H1 (cell line): ENCODE results near the gene STX4. TPM values are rescaled to one million over a fixed set of nuclear protein-coding genes. Genes with fewer than 3 reads are reported as not detected.

ENCODE experiments used
- CTCF ChIA-PET: fragments of 300-600 bp; sonication (Branson Sonifier 250); formaldehyde crosslinking; loops from one replicate; lab custom pipeline; 2021; ENCODE audit not compliant: partially characterized antibody; lab: Charles Lee
- POLR2A ChIA-PET: fragments of 300-600 bp; sonication (Branson Sonifier 250); formaldehyde crosslinking; loops from one replicate; lab custom pipeline; 2021; ENCODE audit warnings: inconsistent platforms; ENCODE audit not compliant: partially characterized antibody; lab: Charles Lee
- DNase-seq, 2 experiments: peaks; one replicate each; pipeline versions ENCODE4 v3.0.0 to v3.0.0-alpha.2; 2010 to 2022; ENCODE audit warnings: low spot score in 2 of 2, low read depth in 1 of 2, mixed read lengths in 1 of 2
- FAIRE-seq: peaks from 2 replicates; lab custom pipeline; 2011; peaks lifted over from hg19 to GRCh38; lab: Jason Lieb, UNC
- H2AFZ ChIP-seq: 2 replicates; pipeline ENCODE4 v1.8.1; 2012; ENCODE audit warnings: low read length, inconsistent platforms
- H2AK5ac ChIP-seq: 2 replicates; pipeline ENCODE4 v1.6.1; 2013; ENCODE audit warnings: low read depth, low read length
- H2BK120ac ChIP-seq: replicated peaks from 2 replicates; pipeline ENCODE3; 2013; ENCODE audit warnings: low read depth, low read length, inconsistent platforms
- H2BK12ac ChIP-seq: 2 replicates; pipeline ENCODE4 v1.6.1; 2013; ENCODE audit warnings: low read depth, low read length
- H2BK15ac ChIP-seq: 2 replicates; pipeline ENCODE4 v1.6.1; 2013; ENCODE audit warnings: low read length
- H2BK20ac ChIP-seq: 2 replicates; pipeline ENCODE4 v1.6.1; 2013; ENCODE audit warnings: low read length
- H2BK5ac ChIP-seq: 2 replicates; pipeline ENCODE4 v1.6.1; 2013; ENCODE audit warnings: low read depth, low read length
- H3K14ac ChIP-seq: 2 replicates; pipeline ENCODE4 v1.6.1; 2013; ENCODE audit warnings: inconsistent platforms; ENCODE audit not compliant: insufficient read length
- H3K18ac ChIP-seq: 2 replicates; pipeline ENCODE4 v1.6.1; 2013; ENCODE audit warnings: low read length; ENCODE audit errors: extremely low read depth
- H3K23ac ChIP-seq: 2 replicates; pipeline ENCODE4 v1.6.1; 2013; ENCODE audit warnings: inconsistent platforms; ENCODE audit not compliant: insufficient read length
- H3K23me2 ChIP-seq: 2 replicates; pipeline ENCODE4 v1.6.1; 2013; ENCODE audit warnings: low read depth, low read length
- H3K27ac ChIP-seq: 2 replicates; pipeline ENCODE4 v1.6.1; 2011; ENCODE audit warnings: low read depth, low read length, inconsistent platforms
- H3K27me3 ChIP-seq, 4 experiments: replicated peaks in 1 of 4; 1 replicate in 1 of 4; 2 replicates in 3 of 4; pipeline versions ENCODE4 v1.6.1 to v1.8.1; 2011 to 2013; ENCODE audit warnings: low read length in 3 of 4, mild to moderate bottlenecking in 3 of 4, inconsistent platforms in 2 of 4, mixed read lengths in 2 of 4, moderate library complexity in 1 of 4; ENCODE audit not compliant: control insufficient read depth in 3 of 4, insufficient read depth in 3 of 4; ENCODE audit errors: extremely low read depth in 1 of 4
- H3K36me3 ChIP-seq, 4 experiments: 2 replicates each; pipeline versions ENCODE4 v1.6.1 to v1.8.1; 2011 to 2013; ENCODE audit warnings: mild to moderate bottlenecking in 4 of 4, low read length in 3 of 4, moderate library complexity in 2 of 4, control low read depth in 1 of 4, inconsistent platforms in 1 of 4; ENCODE audit not compliant: insufficient read depth in 4 of 4, control insufficient read depth in 2 of 4
- H3K4ac ChIP-seq: replicated peaks from 2 replicates; pipeline ENCODE3; 2013; ENCODE audit warnings: low read length, low read depth, mixed read lengths, inconsistent platforms; ENCODE audit not compliant: insufficient read length
- H3K4me1 ChIP-seq, 4 experiments: replicated peaks in 1 of 4; 1 replicate in 1 of 4; 2 replicates in 3 of 4; pipeline versions ENCODE4 v1.6.1 to v1.8.1; 2011 to 2013; ENCODE audit warnings: low read length in 3 of 4, inconsistent platforms in 2 of 4, mixed read lengths in 1 of 4; ENCODE audit not compliant: insufficient read depth in 4 of 4, control insufficient read depth in 3 of 4
- H3K4me2 ChIP-seq, 2 experiments: 2 replicates each; pipeline versions ENCODE4 v1.6.1 to v1.8.1; 2011 to 2013; ENCODE audit warnings: low read depth in 2 of 2, low read length in 2 of 2, control low read depth in 1 of 2, inconsistent platforms in 1 of 2, mild to moderate bottlenecking in 1 of 2; ENCODE audit not compliant: insufficient read depth in 1 of 2
- H3K4me3 ChIP-seq, 4 experiments: fragments of 200-600, 300-600 bp in 1 of 4; sonication (generic), shearing (Covaris generic), sonication (Bioruptor Twin) in 1 of 4; 2 replicates each; pipeline versions ENCODE4 v1.5.1 to v1.8.1; 2011 to 2016; ENCODE audit warnings: low read length in 4 of 4, low read depth in 3 of 4, control low read depth in 2 of 4, inconsistent platforms in 2 of 4, mild to moderate bottlenecking in 2 of 4, mixed read lengths in 1 of 4, moderate library complexity in 1 of 4; ENCODE audit not compliant: insufficient read depth in 2 of 4; ENCODE audit errors: extremely low read depth in 1 of 4
- H3K56ac ChIP-seq: replicated peaks from 2 replicates; pipeline ENCODE3; 2013; ENCODE audit warnings: low read depth, mild to moderate bottlenecking, mixed read lengths, low read length, inconsistent platforms; ENCODE audit not compliant: insufficient read length
- H3K79me1 ChIP-seq: 2 replicates; pipeline ENCODE4 v1.6.1; 2013; ENCODE audit warnings: low read depth, low read length, control low read depth
- H3K79me2 ChIP-seq, 2 experiments: 2 replicates each; pipeline versions ENCODE4 v1.6.1 to v1.8.1; 2012 to 2013; ENCODE audit warnings: low read length in 2 of 2, mild to moderate bottlenecking in 2 of 2, inconsistent platforms in 1 of 2; ENCODE audit not compliant: insufficient read depth in 2 of 2, control insufficient read depth in 1 of 2
- H3K9ac ChIP-seq, 4 experiments: replicated peaks in 1 of 4; 1 replicate in 1 of 4; 2 replicates in 3 of 4; pipeline versions ENCODE4 v1.6.1 to v1.8.1; 2011 to 2013; ENCODE audit warnings: low read depth in 3 of 4, low read length in 3 of 4, control low read depth in 2 of 4, mild to moderate bottlenecking in 2 of 4, moderate library complexity in 2 of 4, inconsistent platforms in 1 of 4; ENCODE audit errors: extremely low read depth in 1 of 4
- H3K9me3 ChIP-seq, 2 experiments: 2 replicates each; pipeline versions ENCODE4 v1.6.1 to v1.8.1; 2012 to 2013; ENCODE audit warnings: mild to moderate bottlenecking in 2 of 2, moderate library complexity in 2 of 2, control low read depth in 1 of 2, inconsistent platforms in 1 of 2, low read depth in 1 of 2, low read length in 1 of 2, mixed read lengths in 1 of 2; ENCODE audit not compliant: insufficient read depth in 2 of 2
- H4K20me1 ChIP-seq, 2 experiments: replicated peaks in 1 of 2; 2 replicates each; pipeline versions ENCODE3 to v1.8.1; 2011 to 2013; ENCODE audit warnings: inconsistent platforms in 2 of 2, low read length in 2 of 2, mild to moderate bottlenecking in 1 of 2; ENCODE audit not compliant: insufficient read depth in 2 of 2, control insufficient read depth in 1 of 2
- H4K5ac ChIP-seq: 2 replicates; pipeline ENCODE4 v1.6.1; 2013; ENCODE audit warnings: low read length, low read depth, mixed read lengths, inconsistent platforms; ENCODE audit not compliant: insufficient read length
- H4K8ac ChIP-seq: 2 replicates; pipeline ENCODE4 v1.8.0; 2013; ENCODE audit warnings: mild to moderate bottlenecking, moderate library complexity, low read length, inconsistent platforms; ENCODE audit not compliant: insufficient read depth; ENCODE audit errors: extremely low read depth
- H4K91ac ChIP-seq: replicated peaks from 2 replicates; pipeline ENCODE3; 2013; ENCODE audit warnings: low read length, mixed read lengths, inconsistent platforms; ENCODE audit not compliant: insufficient read length
- BCL11A ChIP-seq, 2 experiments: IDR thresholded peaks; one replicate each; pipeline ENCODE4 v1.6.1; 2011; ENCODE audit warnings: low read depth in 2 of 2, low read length in 2 of 2, mild to moderate bottlenecking in 2 of 2
- CREB1 ChIP-seq: IDR thresholded peaks from 2 replicates; pipeline ENCODE4 v1.6.1; 2012; ENCODE audit warnings: inconsistent platforms
- CTCF ChIP-seq, 3 experiments: IDR thresholded peaks; 1 replicate in 2 of 3; 2 replicates in 1 of 3; pipeline versions ENCODE4 v1.5.1 to v1.6.1; 2011; ENCODE audit warnings: low read length in 3 of 3, mild to moderate bottlenecking in 3 of 3, inconsistent platforms in 2 of 3, low read depth in 1 of 3, moderate library complexity in 1 of 3; ENCODE audit not compliant: insufficient read depth in 1 of 3; ENCODE audit errors: control extremely low read depth in 1 of 3
- KDM4A ChIP-seq: IDR thresholded peaks from one replicate; pipeline ENCODE4 v1.7.1; 2012; ENCODE audit warnings: low read depth, mild to moderate bottlenecking, moderate library complexity, low read length, inconsistent platforms; ENCODE audit not compliant: severe bottlenecking
- POLR2AphosphoS5 ChIP-seq: IDR thresholded peaks from 2 replicates; pipeline ENCODE4 v1.6.1; 2011; ENCODE audit warnings: low read depth, low read length
- POU5F1 ChIP-seq: IDR thresholded peaks from 2 replicates; pipeline ENCODE4 v1.6.1; 2011; ENCODE audit warnings: low read depth, mild to moderate bottlenecking, low read length, moderate library complexity
- RBBP5 ChIP-seq: IDR thresholded peaks from 2 replicates; pipeline ENCODE4 v1.7.1; 2012; ENCODE audit warnings: low read depth, mild to moderate bottlenecking, inconsistent platforms, low read length, moderate library complexity, borderline replicate concordance
- SUZ12 ChIP-seq: fragments of 200-600 bp; sonication (generic); IDR thresholded peaks from 2 replicates; pipeline ENCODE4 v1.6.1; 2012; ENCODE audit warnings: mild to moderate bottlenecking, inconsistent platforms, low read length, moderate library complexity, mixed read lengths
- USF2 ChIP-seq: IDR thresholded peaks from 2 replicates; pipeline ENCODE4 v1.6.1; 2011; ENCODE audit warnings: low read length, improper control_type of control experiment
- WGBS, 2 experiments: shearing (Covaris generic) in 1 of 2; methylation state at CpG; one replicate each; pipeline versions ENCODE4 v1.1.6 to v1.1.7; 2013 to 2015; ENCODE audit warnings: low lambda C conversion rate in 2 of 2, mixed read lengths in 2 of 2, inconsistent platforms in 1 of 2, low coverage in 1 of 2, missing lambda C conversion rate in 1 of 2; ENCODE audit not compliant: insufficient replicate concordance in 2 of 2, insufficient coverage in 1 of 2, insufficient read length in 1 of 2; ENCODE audit errors: extremely low coverage in 1 of 2, missing lambda C conversion rate in 1 of 2; 5-methylcytosine and 5-hydroxymethylcytosine counted together
- polyA plus RNA-seq, 7 experiments: library from polyadenylated mRNA; depleted of rRNA in 3 of 7; stranded (reverse) in 5 of 7; unstranded in 2 of 7; fragments of >200 nt in 5 of 7; fragments of 200-250 nt in 2 of 7; gene quantifications; 1 replicate in 5 of 7; 2 replicates in 1 of 7; 4 replicates in 1 of 7; pipeline versions ENCODE4 v1.2.1 to v1.2.3, GENCODE V29; 2011 to 2013; ENCODE audit warnings: missing spikeins in 2 of 7, mixed read lengths in 2 of 7
- total RNA-seq: library from RNA; stranded (reverse); fragmentation: NEBNext Ultra II Directional; extraction: Animal tissue kit (Norgen Biotek cat#: 25700); gene quantifications from 2 replicates; pipeline ENCODE4 v1.2.1, GENCODE V29; 2021

STX4 gene
- total and polyA plus RNA-seq, 2 of the 8 experiments (the other 6 are each of a cell fraction or from before 2014, with no cell fraction given), result 25.8 to 32.3 TPM

- DNase-seq (no peak), FAIRE-seq (no peak)
- no peak overlapping the region for H3K4me3 ChIP-seq
- H2BK15ac ChIP-seq, result no peak overlapping the region
- H4K91ac ChIP-seq, result no peak overlapping the region
- no peak overlapping the region for H2BK120ac ChIP-seq
- H3K56ac ChIP-seq, result no peak overlapping the region
- no peaks in the 10 kb centered on the region for H3K27me3 ChIP-seq
- CTCF ChIA-PET, result interaction anchor here (0.6 to 1.4 kb wide), 3 partner anchors 10 to 133 kb away, joined by 3 to 6 read pairs (median 3); no protein-coding TSS in a partner anchor
- no peak overlapping the region for H4K5ac ChIP-seq
- no peaks in the 10 kb centered on the region; a peak in 1 of 4 replicates for H3K79me2 ChIP-seq
- H3K9ac ChIP-seq, result no peak overlapping the region
- H3K36me3 ChIP-seq, result peaks cover 0 to 14% (median 7%) of the 10 kb centered on the region in 4 experiments; a peak in 5 of 8 replicates
- H3K4me1 ChIP-seq, result no peaks in the 10 kb centered on the region
- no peak overlapping the region for H4K8ac ChIP-seq
- H3K79me1 ChIP-seq, result peaks cover 3% of the 10 kb centered on the region
- H2BK20ac ChIP-seq, result no peak overlapping the region
- 89% methylated on average over 18 of the region's 18 CpGs; no CpG with 5 or more reads in 1 of the 2 experiments for WGBS, 2 experiments
- H3K4me2 ChIP-seq, result no peak overlapping the region
- no peak overlapping the region for H3K4ac ChIP-seq
- no peak overlapping the region for H2AK5ac ChIP-seq
- H3K18ac ChIP-seq, result no peak overlapping the region
- no peak overlapping the region for H3K23ac ChIP-seq
- H3K14ac ChIP-seq, result no peak overlapping the region
- no peak overlapping the region for H2AFZ ChIP-seq
- POLR2A ChIA-PET, result interaction anchor here (0.8 to 4.7 kb wide), 4 partner anchors 9 to 45 kb away, joined by 3 to 34 read pairs (median 6); partner anchors contain the start of genes ZNF646 and ZNF668
- no peaks in the 10 kb centered on the region for H3K23me2 ChIP-seq
- H3K27ac ChIP-seq, result no peak overlapping the region
- no peaks in the 10 kb centered on the region for H3K9me3 ChIP-seq
- H4K20me1 ChIP-seq, result peaks cover 15 to 22% of the 10 kb centered on the region in 2 experiments
- no peak overlapping the region for H2BK12ac ChIP-seq
- H2BK5ac ChIP-seq, result no peak overlapping the region
- TF ChIP-seq CTCF (IDR thresholded peaks at IDR 0.05; ENCODE audit: control extremely low read depth in 1 of 3, insufficient read depth in 1 of 3, low read depth in 1 of 3, low read length in 3 of 3) (no peak), USF2 (no peak), SUZ12 (no peak), POU5F1 (no peak), POLR2AphosphoS5 (no peak), BCL11A (IDR thresholded peaks at IDR 0.05; ENCODE audit: low read depth in 2 of 2, low read length in 2 of 2) (no peak), CREB1 (no peak), KDM4A (no peak), RBBP5 (no peak)
Observed at GRCh38 chr16:31085873-31086628, 52.7 kb downstream of the STX4 start.
